ENCODE measurements around the gene POLR2E. TPM values are rescaled to one million over a fixed set of nuclear protein-coding genes. Genes with fewer than 3 reads are reported as not detected.
A peak's percentile ranks its signal among the peaks of the same experiment; 100 is the strongest.

Gene POLR2E
- total and polyA plus RNA-seq, 2 of the 13 experiments (the other 11 are each of a cell fraction or from before 2014, with no cell fraction given) = 140 to 272 TPM

- TF ChIP-seq NONO (IDR thresholded peaks at IDR 0.05) (no peak), NONO (CRISPR knock-in tag; conservative IDR thresholded peaks at IDR 0.05) (no peak), BRCA1 (CRISPR knock-in tag; IDR thresholded peaks at IDR 0.05) (no peak), EP300 (IDR thresholded peaks at IDR 0.05; ENCODE audit: low read depth in 2 of 2, low read length in 2 of 2) (peak; percentile 4 to 33; a peak in 1 of 4 replicates), EP300 (CRISPR knock-in tag; IDR thresholded peaks at IDR 0.05; ENCODE audit: borderline replicate concordance) (no peak), RFX5 (IDR thresholded peaks at IDR 0.05; ENCODE audit: low read depth, low read length) (no peak), IRF9 (CRISPR knock-in tag; IDR thresholded peaks at IDR 0.05; ENCODE audit: borderline replicate concordance) (no peak; the same call in 1 of the 2 replicates), ZNF407 (CRISPR knock-in tag; IDR thresholded peaks at IDR 0.05; ENCODE audit: not compliant biosample characterization) (no peak), ZBTB37 (CRISPR knock-in tag; IDR thresholded peaks at IDR 0.05) (no peak), ZNF609 (CRISPR knock-in tag; IDR thresholded peaks at IDR 0.05; ENCODE audit: borderline replicate concordance) (no peak), IKZF4 (CRISPR knock-in tag; IDR thresholded peaks at IDR 0.05; ENCODE audit: borderline replicate concordance, low read depth, not compliant biosample characterization) (no peak), ZNF234 (CRISPR knock-in tag; conservative IDR thresholded peaks at IDR 0.05) (no peak), SOX5 (CRISPR knock-in tag; IDR thresholded peaks at IDR 0.05; ENCODE audit: borderline replicate concordance) (no peak)
These were observed 9.3 kb upstream of the POLR2E start (continued) for GRCh38 chr19:1104311-1105007.
